GOT3 (cell line): ENCODE data around the gene SARS1.
A peak's percentile ranks its signal among the peaks of the same experiment; 100 is the strongest.

ENCODE experiments used
- DNase-seq: peaks from one replicate; lab custom pipeline; 2025; ENCODE audit warnings: mixed read lengths; lab: John Stamatoyannopoulos, UW

The SARS1 gene

GRCh38 chr1:109228167-109228566 is 14.4 kb downstream of the SARS1 start:
- DNase-seq, result no peak

DNA sequence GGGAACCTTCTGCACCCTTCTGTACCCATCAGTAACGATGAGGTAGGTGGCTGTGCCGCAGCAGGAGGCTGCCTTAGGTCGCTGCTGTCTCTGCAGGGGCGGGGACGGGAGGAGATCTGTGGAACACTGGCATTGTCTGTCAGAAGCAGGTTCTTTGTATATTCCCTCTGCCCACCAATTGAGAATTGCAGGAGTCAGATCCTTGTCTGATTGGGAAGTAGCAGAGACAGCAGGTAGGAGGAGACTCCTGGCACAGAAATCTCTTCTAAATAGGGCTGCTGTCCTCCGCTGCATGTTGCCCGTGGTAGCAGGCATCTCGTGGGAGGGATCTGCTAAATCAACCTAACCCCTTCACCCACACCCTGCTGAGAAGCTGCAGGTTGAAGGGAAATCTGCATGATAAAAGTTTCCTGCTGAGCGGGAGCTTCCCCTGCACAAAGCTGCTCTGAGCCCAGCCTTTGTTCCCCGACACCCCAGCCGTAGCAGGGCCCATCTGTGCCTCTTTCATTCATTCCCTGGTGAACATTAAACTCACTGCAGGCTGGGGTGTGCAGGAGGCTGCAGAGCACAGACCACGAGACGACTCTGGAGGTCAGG is 15.9 kb downstream of the SARS1 start:
- no peak for DNase-seq

DNA sequence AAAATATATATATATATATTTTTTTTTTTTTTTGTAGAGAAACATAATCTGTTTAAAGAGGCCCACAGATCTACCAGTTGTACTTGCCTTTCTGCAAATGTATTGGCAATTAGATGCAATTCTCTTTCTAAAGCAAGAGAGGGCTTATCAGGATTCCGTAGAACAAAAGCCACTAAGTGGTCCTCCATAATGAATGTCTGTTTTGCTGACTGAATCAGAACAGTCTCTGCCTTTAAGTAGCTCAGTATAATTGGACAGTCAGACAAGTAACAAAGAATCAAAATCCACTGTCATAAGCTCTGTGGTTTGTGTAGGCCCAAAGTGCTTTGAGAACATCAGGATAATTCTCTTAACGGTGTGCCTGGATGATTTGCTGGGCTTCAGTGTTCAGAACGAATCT is 17.3 kb downstream of the SARS1 start:
- DNase-seq, result no peak

DNA sequence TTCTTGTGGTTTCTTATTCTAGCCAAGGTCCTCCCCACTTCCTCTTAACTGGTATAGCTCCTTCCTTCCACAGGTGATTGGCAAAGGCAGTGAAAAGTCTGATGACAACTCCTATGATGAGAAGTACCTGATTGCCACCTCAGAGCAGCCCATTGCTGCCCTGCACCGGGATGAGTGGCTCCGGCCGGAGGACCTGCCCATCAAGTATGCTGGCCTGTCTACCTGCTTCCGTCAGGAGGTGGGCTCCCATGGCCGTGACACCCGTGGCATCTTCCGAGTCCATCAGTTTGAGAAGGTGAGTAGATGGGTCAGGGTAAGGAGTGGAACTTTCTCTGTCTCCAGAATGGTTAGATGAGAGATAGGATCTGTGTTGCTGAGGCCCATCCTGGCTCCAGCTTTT is 21.4 kb downstream of the SARS1 start:
- no peak for DNase-seq

GRCh38 chr1:109237512-109237911 is 23.8 kb downstream of the SARS1 start:
- DNase-seq, result no peak

GRCh38 chr1:109238382-109238781 is 24.7 kb downstream of the SARS1 start:
- no peak for DNase-seq

DNA sequence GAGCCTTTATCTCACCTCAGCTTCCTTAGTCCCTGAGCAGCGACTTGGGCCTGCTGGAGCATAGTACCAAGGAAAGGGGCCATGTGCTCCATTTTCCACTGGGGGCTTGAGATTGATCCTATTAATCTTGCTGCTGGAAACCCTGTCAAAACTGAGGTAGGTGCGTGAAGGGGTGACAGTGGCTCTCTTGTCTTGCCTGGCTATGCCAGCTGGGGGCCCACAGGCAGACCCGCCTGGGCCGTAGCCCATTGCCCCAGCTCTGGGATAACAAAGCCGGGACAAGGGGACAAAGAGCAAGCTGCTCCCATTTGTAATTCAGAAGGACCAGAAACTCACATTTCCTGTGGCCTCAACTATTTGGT is 25.3 kb downstream of the SARS1 start:
- no peak for DNase-seq

- no peak for DNase-seq
Measured at GRCh38 chr1:109239409-109240068, 25.8 kb downstream of the SARS1 start.

GRCh38 chr1:109240158-109241152 is 26.7 kb downstream of the SARS1 start:
- peak; percentile 15 for DNase-seq

DNA sequence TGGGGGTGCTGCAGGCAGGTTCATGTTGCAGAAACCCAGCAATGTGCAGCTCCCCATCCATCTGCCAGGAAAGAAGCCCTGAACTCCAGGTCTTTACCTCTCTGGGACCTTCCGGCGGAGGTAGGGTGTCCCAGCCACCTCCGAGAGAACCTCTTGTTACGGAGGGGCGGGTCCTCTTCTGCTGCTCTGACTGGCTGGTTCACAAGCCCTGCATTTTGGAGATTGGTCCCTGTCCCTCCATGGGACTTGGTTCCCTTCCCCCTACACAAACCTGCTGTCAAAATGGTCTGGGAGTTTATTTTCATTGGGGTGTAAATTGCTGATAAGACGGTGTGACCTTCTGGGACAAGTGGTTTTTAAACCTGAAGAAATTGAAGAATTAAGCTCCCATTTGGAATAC is 27.6 kb downstream of the SARS1 start:
- DNase-seq, result no peak

- no peak for DNase-seq
Measured at GRCh38 chr1:109241841-109242345, 28.2 kb downstream of the SARS1 start.

GRCh38 chr1:109242387-109242786 is 28.7 kb downstream of the SARS1 start:
- DNase-seq, result no peak

- no peak for DNase-seq
Measured at GRCh38 chr1:109243221-109243620, 29.5 kb downstream of the SARS1 start.

DNA sequence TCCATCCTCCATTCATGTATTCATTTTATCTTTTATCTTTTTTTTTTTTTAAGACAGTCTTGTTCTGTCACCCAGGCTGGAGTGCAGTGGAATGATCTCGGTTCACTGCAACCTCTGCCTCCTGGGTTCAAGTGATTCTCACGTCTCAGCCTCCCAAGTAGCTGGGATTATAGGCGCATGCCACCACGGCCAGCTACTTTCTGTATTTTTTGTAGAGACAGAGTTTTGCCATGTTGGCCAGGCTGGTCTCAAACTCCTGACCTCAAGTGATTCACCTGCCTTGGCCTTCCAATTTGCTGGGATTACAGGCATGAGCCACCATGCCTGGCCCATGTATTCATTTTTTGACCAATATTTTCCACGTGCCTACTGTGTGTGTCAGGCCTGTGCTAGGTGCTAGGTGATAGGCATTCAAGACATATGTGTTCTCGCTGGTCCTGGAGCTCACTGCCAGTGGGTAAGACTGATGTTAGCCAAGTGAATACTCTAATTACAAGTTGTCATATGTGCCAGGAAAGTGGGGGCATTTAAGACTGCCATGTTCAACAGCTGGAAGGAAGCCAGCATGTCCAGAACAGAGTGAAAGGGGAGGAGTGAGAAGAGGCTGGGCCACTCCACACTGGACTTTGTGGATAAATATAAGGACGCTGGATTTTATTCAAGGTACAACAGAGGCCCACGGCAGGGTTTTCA is 30.3 kb downstream of the SARS1 start:
- no peak for DNase-seq

DNA sequence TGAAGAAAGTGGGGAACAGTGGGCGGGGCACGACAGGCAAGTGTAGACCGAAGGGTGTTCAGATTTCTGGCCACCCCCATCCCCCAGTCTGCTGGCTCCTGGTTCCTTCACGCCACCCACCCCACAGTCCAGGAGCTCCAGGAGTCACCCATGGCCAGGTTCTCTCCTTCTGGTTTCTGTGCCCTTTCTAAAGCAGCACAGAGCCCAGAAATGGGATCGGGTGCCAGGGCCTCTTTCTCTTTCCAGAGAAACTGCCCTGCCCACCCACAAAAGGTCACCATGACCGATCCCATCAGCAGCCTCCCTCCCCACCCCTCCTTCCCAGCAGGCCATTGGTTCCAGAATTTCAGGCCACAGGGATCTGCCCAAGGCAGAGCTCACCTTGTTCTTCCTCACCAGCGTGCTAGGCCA is 32.4 kb downstream of the SARS1 start:
- no peak for DNase-seq

- no peak for DNase-seq
Measured at GRCh38 chr1:109247401-109248365, 34.0 kb downstream of the SARS1 start.

- DNase-seq, result no peak
Measured at GRCh38 chr1:109248444-109248796, 34.7 kb downstream of the SARS1 start.

- DNase-seq, result no peak
Measured at GRCh38 chr1:109248797-109249629, 35.3 kb downstream of the SARS1 start, which contains the start of gene CELSR2. Gene CELSR2 (plus strand): TSS chr1:109249539. CDS start chr1:109250080, 541 bp downstream.

- no peak for DNase-seq
Measured at GRCh38 chr1:109249654-109250401, 36.1 kb downstream of the SARS1 start.
